ENCODE results near the gene P2RY8. TPM values are rescaled to one million over a fixed set of nuclear protein-coding genes. Genes with fewer than 3 reads are reported as not detected.

The P2RY8 gene
- total RNA-seq, 1 donor from 2014 or later, result 3.0 TPM

GRCh38 chrX:1488745-1489144 is 48.2 kb downstream of the P2RY8 start:
- Histone ChIP-seq H3K27ac (no peak overlapping the region), H3K4me1 (peaks cover 3% of the 10 kb centered on the region), H3K9me3 (no peaks in the 10 kb centered on the region), H3K36me3 (no peaks in the 10 kb centered on the region), H3K4me3 (no peak overlapping the region), H3K27me3 (ENCODE audit: low read depth) (no peaks in the 10 kb centered on the region)
- TF ChIP-seq CTCF (IDR thresholded peaks at IDR 0.05), result no peak
- intact Hi-C loops (cut with DNase I), result no loop called here
- ATAC-seq, result no peak
- no peak for DNase-seq

- no peaks in the 10 kb centered on the region for H3K27me3 ChIP-seq (ENCODE audit: low read depth)
- no peak for ATAC-seq
- H3K9me3 ChIP-seq, result no peaks in the 10 kb centered on the region
- no peak for TF ChIP-seq CTCF (IDR thresholded peaks at IDR 0.05)
- intact Hi-C loops (cut with DNase I), result no loop called here
- no peak overlapping the region for H3K4me3 ChIP-seq
- no peak overlapping the region for H3K27ac ChIP-seq
- H3K36me3 ChIP-seq, result no peaks in the 10 kb centered on the region
- H3K4me1 ChIP-seq, result no peaks in the 10 kb centered on the region
- DNase-seq, result no peak
Measured at GRCh38 chrX:1488141-1488540, 48.8 kb downstream of the P2RY8 start.

DNA sequence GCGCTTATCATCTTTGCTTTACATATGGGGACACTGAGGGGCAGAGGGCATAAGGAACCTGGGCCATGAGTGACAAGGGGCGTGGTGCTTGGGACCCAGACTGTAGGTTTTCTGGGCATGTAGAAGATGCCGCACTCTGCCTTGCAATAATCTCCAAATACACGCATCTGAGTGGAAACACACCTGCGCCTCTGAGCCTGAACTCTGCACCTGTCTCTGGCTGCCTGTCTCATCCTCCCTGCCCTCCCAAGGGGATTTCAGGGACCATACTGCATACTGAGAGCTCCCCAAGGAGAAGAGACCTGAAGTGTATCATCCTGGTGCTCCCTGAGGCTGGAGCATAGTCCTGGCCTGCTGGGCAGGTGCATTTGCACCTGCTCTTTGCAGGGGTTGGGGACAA is 49.6 kb downstream of the P2RY8 start:
- peak in 1 of 2 donors; percentile 11 for ATAC-seq
- no peaks in the 10 kb centered on the region for H3K27me3 ChIP-seq (ENCODE audit: low read depth)
- peaks cover under 1% of the 10 kb centered on the region for H3K4me1 ChIP-seq
- peak overlapping the region; percentile 78 for H3K27ac ChIP-seq
- no peaks in the 10 kb centered on the region for H3K9me3 ChIP-seq
- no peaks in the 10 kb centered on the region for H3K36me3 ChIP-seq
- intact Hi-C loops (cut with DNase I), result no loop called here
- no peak for DNase-seq
- no peak for TF ChIP-seq CTCF (IDR thresholded peaks at IDR 0.05)
- H3K4me3 ChIP-seq, result no peak overlapping the region

GRCh38 chrX:1486749-1487361 is 50.1 kb downstream of the P2RY8 start:
- ATAC-seq, result peak; percentile 49 to 71
- H3K36me3 ChIP-seq, result no peaks in the 10 kb centered on the region
- no peak for DNase-seq
- peak overlapping the region; percentile 78 for H3K27ac ChIP-seq
- H3K27me3 ChIP-seq (ENCODE audit: low read depth), result no peaks in the 10 kb centered on the region
- H3K4me3 ChIP-seq, result no peak overlapping the region
- TF ChIP-seq CTCF (IDR thresholded peaks at IDR 0.05), result no peak
- no peaks in the 10 kb centered on the region for H3K9me3 ChIP-seq
- peaks cover 4% of the 10 kb centered on the region for H3K4me1 ChIP-seq
- intact Hi-C loops (cut with DNase I), result no loop called here

- intact Hi-C loops (cut with DNase I), result no loop called here
- TF ChIP-seq CTCF (IDR thresholded peaks at IDR 0.05), result no peak
- Histone ChIP-seq H3K4me1 (peaks cover 10% of the 10 kb centered on the region), H3K27me3 (ENCODE audit: low read depth) (no peaks in the 10 kb centered on the region), H3K9me3 (no peaks in the 10 kb centered on the region), H3K36me3 (no peaks in the 10 kb centered on the region), H3K27ac (peak overlapping the region; percentile 78), H3K4me3 (no peak overlapping the region)
- DNase-seq (no peak), ATAC-seq (no peak)
Measured at GRCh38 chrX:1486177-1486576, 50.8 kb downstream of the P2RY8 start.

Data from lower lobe of right lung (tissue), 2 donors.